Heart left ventricle (tissue), 13 donors: ENCODE data around the gene CLEC2L.

Source experiments
- CTCF ChIP-seq, 12 donors: fragments of 200-600 bp; sonication (generic) in 4 of 12; IDR thresholded peaks; one replicate each; pipeline versions ENCODE4 v1.5.0 to v1.8.0; 2018 to 2022; ENCODE audit warnings: antibody characterized with exemption in 12 of 12, mild to moderate bottlenecking in 5 of 12
- POLR2A ChIP-seq, 2 donors: fragments of 450-650 bp; IDR thresholded peaks; one replicate each; pipeline ENCODE4 v1.6.1; 2017; ENCODE audit warnings: antibody characterized with exemption in 2 of 2, mild to moderate bottlenecking in 2 of 2, moderate library complexity in 2 of 2
- donor health status: ischemic (EF 13 %, LVEDD 7.1; RV severe dilation, severe dysfunction).
- donor health status: DM: no; HTN: yes; CAD: no.
- donor health status: DM: no; HTN: no; CAD: no.
- donor health status: ischemic (EF 25% LVEDD 6.9; RV normal size, moderate dysfunction).
- donor health status: ischemic (EF 25% LVEDD 5.7; RV mildly dilated, moderate dysfunction).
- donor health status: ischemic (EF 35%, LVEDD 5.7; RV mildly dilated, moderate dysfunction).
- donor health status: nonischemic (EF 11% LVEDD 7.7; RV severe dilation, severe dysfunction).
- donor health status: DM: yes; HTN: yes; CAD: no.
- donor health status: PGD.
- donor health status: ischemic (EF 29% LVEDD 5.4; RV normal size, mild dysfunction).
- donor health status: nonischemic (EF 23%, LVEDD 6.1; RV moderate dilation, normal function).

- TF ChIP-seq CTCF (IDR thresholded peaks at IDR 0.05) = no peak
- no peak for TF ChIP-seq POLR2A (IDR thresholded peaks at IDR 0.05)
Measured at GRCh38 chr7:139502226-139502625, 21.3 kb upstream of the CLEC2L start.
